C1 segment of cervical spinal cord (tissue), 14 donors: Measurements from ENCODE around the gene MNX1.

Source experiments
- DNase-seq, 14 donors: peaks; one replicate each; lab custom pipeline; 2025; lab: John Stamatoyannopoulos, UW

MNX1 gene

GRCh38 chr7:157014635-157015555 is 4.4 kb upstream of the MNX1 start:
- DNase-seq: no peak

GRCh38 chr7:157013602-157014549 is 3.4 kb upstream of the MNX1 start:
- DNase-seq: no peak

- no peak for DNase-seq
These were observed 2.6 kb upstream of the MNX1 start for GRCh38 chr7:157013101-157013500.

GRCh38 chr7:157012113-157012547 is 1.7 kb upstream of the MNX1 start:
- DNase-seq: no peak

GRCh38 chr7:157011333-157012112 is 1.1 kb upstream of the MNX1 start:
- no peak for DNase-seq

- DNase-seq: no peak
These were observed 480 bp downstream of the MNX1 start for GRCh38 chr7:157009778-157010587.

GRCh38 chr7:157009170-157009777 is 1.2 kb downstream of the MNX1 start:
- no peak for DNase-seq

- DNase-seq: no peak
These were observed 2.0 kb downstream of the MNX1 start for GRCh38 chr7:157008206-157009169.

- no peak for DNase-seq
These were observed 2.9 kb downstream of the MNX1 start for GRCh38 chr7:157007470-157008066.

GRCh38 chr7:157006829-157007469 is 3.5 kb downstream of the MNX1 start:
- DNase-seq: no peak

- DNase-seq: no peak
These were observed 4.2 kb downstream of the MNX1 start for GRCh38 chr7:157006205-157006747.

- no peak for DNase-seq
These were observed 4.8 kb downstream of the MNX1 start for GRCh38 chr7:157005456-157006204.

- no peak for DNase-seq
These were observed 5.7 kb downstream of the MNX1 start for GRCh38 chr7:157004521-157005455.

- no peak for DNase-seq
These were observed 6.5 kb downstream of the MNX1 start for GRCh38 chr7:157003756-157004520.

GRCh38 chr7:157003445-157003755 is 7.1 kb downstream of the MNX1 start:
- no peak for DNase-seq
